ENCODE measurements around the gene IFNL4.
"Not testable (repeated sequence)": the region's sequence is repeated elsewhere in the genome, so short reads cannot be mapped to it uniquely, and the experiment has no call there.

IFNL4 gene

DNA sequence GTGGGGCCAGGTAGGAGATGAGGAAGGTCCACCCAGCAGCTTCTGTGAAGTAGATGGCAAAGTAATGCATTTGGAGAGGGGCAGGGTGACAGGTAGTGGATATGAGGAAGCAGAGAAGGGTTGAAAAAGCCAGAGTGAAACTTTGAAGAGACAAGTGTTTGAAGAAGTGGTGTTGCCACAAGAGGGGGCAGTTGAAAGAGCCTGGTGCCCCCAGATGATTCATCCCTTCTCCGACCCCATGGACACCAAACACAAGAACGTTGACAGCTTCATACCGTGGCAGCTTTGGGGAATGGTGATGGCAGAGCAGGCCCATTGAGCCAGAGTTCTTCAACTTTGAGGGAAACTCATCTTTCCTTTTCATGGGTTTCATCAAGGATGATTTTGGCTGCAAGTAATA lies 23.7 kb downstream of the IFNL4 start:
- H3K27me3 ChIP-seq (ENCODE audit: control insufficient read depth in 1 of 2, insufficient read depth in 2 of 2, low read length in 2 of 2), result peaks cover 0 to 6% of the 10 kb centered on the region in 2 donors
- no peak overlapping the region for H3K27ac ChIP-seq (ENCODE audit: low read depth, low read length)
- H3K4me1 ChIP-seq (ENCODE audit: control insufficient read depth in 1 of 2, insufficient read depth in 2 of 2, low read length in 2 of 2), result no peaks in the 10 kb centered on the region
- H3K36me3 ChIP-seq (ENCODE audit: control insufficient read depth in 1 of 2, insufficient read depth in 2 of 2, low read length in 2 of 2), result no peaks in the 10 kb centered on the region
- no peaks in the 10 kb centered on the region for H3K9me3 ChIP-seq (ENCODE audit: control insufficient read depth in 1 of 2, low read length in 2 of 2)
- H3K9ac ChIP-seq (ENCODE audit: low read depth in 1 of 2, low read length in 2 of 2), result no peak overlapping the region
- H3K4me3 ChIP-seq (ENCODE audit: low read depth in 1 of 2, low read length in 2 of 2), result no peak overlapping the region

DNA sequence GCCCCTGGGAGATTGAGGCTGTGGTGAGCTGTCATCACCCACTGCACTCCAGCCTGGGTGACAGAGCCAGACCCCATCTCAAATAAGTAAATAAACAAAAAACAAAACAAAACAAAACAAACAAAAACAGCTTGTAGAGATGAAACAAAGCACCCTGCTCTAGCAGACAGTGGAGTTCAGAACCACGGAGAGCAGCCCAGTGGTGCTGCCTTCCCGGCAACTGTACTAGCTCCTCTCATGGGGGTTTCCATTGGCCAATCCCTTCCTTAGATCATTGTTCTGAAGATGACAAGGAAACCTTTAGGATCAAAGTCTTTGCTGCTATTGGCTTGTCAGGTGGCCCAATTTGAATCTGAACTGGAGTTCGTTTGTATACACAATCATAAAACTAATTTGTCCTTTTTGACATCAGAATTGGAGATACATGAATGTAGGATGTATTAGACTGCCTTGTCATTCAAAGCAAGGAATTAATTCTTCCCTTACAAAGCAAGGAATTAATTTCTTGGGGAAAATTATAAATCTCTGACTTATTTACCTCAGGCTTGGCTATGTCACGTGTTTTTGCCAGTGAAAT lies 24.9 kb downstream of the IFNL4 start:
- H3K27ac ChIP-seq (ENCODE audit: low read depth, low read length), result no peak overlapping the region
- peaks cover 0 to 6% of the 10 kb centered on the region in 2 donors for H3K27me3 ChIP-seq (ENCODE audit: control insufficient read depth in 1 of 2, insufficient read depth in 2 of 2, low read length in 2 of 2)
- no peaks in the 10 kb centered on the region for H3K9me3 ChIP-seq (ENCODE audit: control insufficient read depth in 1 of 2, low read length in 2 of 2)
- H3K4me3 ChIP-seq (ENCODE audit: low read depth in 1 of 2, low read length in 2 of 2), result no peak overlapping the region
- H3K4me1 ChIP-seq (ENCODE audit: control insufficient read depth in 1 of 2, insufficient read depth in 2 of 2, low read length in 2 of 2), result no peaks in the 10 kb centered on the region
- H3K36me3 ChIP-seq (ENCODE audit: control insufficient read depth in 1 of 2, insufficient read depth in 2 of 2, low read length in 2 of 2), result no peaks in the 10 kb centered on the region
- H3K9ac ChIP-seq (ENCODE audit: low read depth in 1 of 2, low read length in 2 of 2), result no peak overlapping the region

GRCh38 chr19:39219108-39219507 lies 29.5 kb downstream of the IFNL4 start:
- not testable (repeated sequence) for H3K4me1 ChIP-seq (ENCODE audit: control insufficient read depth in 1 of 2, insufficient read depth in 2 of 2, low read length in 2 of 2); H3K4me3 ChIP-seq (ENCODE audit: low read depth in 1 of 2, low read length in 2 of 2); H3K36me3 ChIP-seq (ENCODE audit: control insufficient read depth in 1 of 2, insufficient read depth in 2 of 2, low read length in 2 of 2); H3K27me3 ChIP-seq (ENCODE audit: control insufficient read depth in 1 of 2, insufficient read depth in 2 of 2, low read length in 2 of 2); H3K9me3 ChIP-seq (ENCODE audit: control insufficient read depth in 1 of 2, low read length in 2 of 2); H3K9ac ChIP-seq (ENCODE audit: low read depth in 1 of 2, low read length in 2 of 2); H3K27ac ChIP-seq (ENCODE audit: low read depth, low read length)

DNA sequence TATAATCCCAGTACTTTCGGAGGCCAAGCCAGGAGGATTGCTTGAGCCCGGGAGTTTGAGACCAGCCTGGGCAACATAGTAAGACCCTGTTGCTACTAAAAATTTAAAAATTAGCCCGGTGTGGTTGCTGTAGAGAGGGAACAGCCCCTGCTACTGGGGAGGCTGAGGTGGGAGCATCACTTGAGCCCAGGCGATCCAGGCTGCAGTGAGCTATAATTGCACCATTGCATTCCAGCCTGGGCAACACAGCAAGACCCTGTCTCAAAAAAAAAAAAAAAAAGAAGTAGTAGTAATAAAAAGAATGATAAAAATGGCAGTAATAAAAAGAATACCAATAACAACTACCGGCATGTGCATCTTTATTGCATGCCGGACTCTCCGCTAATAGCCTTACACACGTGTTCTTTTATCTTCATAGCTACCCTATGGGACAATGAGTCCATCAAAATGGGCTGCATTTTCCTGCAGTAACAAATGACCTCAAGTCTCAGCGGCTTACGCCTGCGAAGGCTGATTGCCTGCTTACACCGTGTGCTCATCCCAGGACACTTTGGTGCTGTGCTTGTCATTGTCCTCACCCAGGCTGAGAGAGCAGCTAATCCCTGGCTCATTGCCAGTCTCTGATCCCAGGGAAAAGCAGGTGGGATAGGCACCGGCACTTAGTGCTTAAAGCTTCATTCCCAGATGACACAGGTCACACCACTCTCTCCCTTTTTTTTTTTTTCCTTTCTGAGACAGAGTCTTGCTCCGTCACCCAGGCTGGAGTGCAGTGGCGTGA lies 30.2 kb downstream of the IFNL4 start:
- Histone ChIP-seq H3K4me3 (ENCODE audit: low read depth in 1 of 2, low read length in 2 of 2) (no peak overlapping the region), H3K9me3 (ENCODE audit: control insufficient read depth in 1 of 2, low read length in 2 of 2) (no peaks in the 10 kb centered on the region), H3K36me3 (ENCODE audit: control insufficient read depth in 1 of 2, insufficient read depth in 2 of 2, low read length in 2 of 2) (no peaks in the 10 kb centered on the region), H3K27me3 (ENCODE audit: control insufficient read depth in 1 of 2, insufficient read depth in 2 of 2, low read length in 2 of 2) (no peaks in the 10 kb centered on the region), H3K9ac (ENCODE audit: low read depth in 1 of 2, low read length in 2 of 2) (no peak overlapping the region), H3K27ac (ENCODE audit: low read depth, low read length) (no peak overlapping the region), H3K4me1 (ENCODE audit: control insufficient read depth in 1 of 2, insufficient read depth in 2 of 2, low read length in 2 of 2) (no peaks in the 10 kb centered on the region)

DNA sequence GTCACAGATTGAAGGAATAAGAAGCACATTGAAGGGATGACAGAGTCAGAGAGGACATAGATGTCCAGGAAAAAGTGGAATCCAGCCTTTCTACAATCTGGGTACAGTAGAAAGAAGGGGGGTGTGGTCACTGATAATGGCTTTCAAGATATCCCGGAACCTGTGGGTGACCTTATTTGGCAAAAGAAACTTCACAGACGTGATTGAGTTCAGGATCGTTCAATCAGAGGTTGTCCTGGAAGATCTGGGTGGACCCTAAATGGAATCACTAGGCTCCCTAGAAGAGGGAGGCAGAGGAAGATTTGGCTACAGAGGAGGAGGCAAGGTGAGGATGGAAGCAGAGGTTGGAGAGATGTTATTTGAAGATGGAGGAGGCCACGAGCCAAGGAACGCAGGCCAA lies 31.6 kb downstream of the IFNL4 start:
- Histone ChIP-seq H3K27ac (ENCODE audit: low read depth, low read length) (no peak overlapping the region), H3K27me3 (ENCODE audit: control insufficient read depth in 1 of 2, insufficient read depth in 2 of 2, low read length in 2 of 2) (no peaks in the 10 kb centered on the region), H3K9ac (ENCODE audit: low read depth in 1 of 2, low read length in 2 of 2) (no peak overlapping the region), H3K4me1 (ENCODE audit: control insufficient read depth in 1 of 2, insufficient read depth in 2 of 2, low read length in 2 of 2) (no peaks in the 10 kb centered on the region), H3K4me3 (ENCODE audit: low read depth in 1 of 2, low read length in 2 of 2) (no peak overlapping the region), H3K36me3 (ENCODE audit: control insufficient read depth in 1 of 2, insufficient read depth in 2 of 2, low read length in 2 of 2) (no peaks in the 10 kb centered on the region), H3K9me3 (ENCODE audit: control insufficient read depth in 1 of 2, low read length in 2 of 2) (no peaks in the 10 kb centered on the region)

- H3K36me3 ChIP-seq (ENCODE audit: control insufficient read depth in 1 of 2, insufficient read depth in 2 of 2, low read length in 2 of 2); H3K27ac ChIP-seq (ENCODE audit: low read depth, low read length); H3K4me3 ChIP-seq (ENCODE audit: low read depth in 1 of 2, low read length in 2 of 2); H3K9me3 ChIP-seq (ENCODE audit: control insufficient read depth in 1 of 2, low read length in 2 of 2); H3K27me3 ChIP-seq (ENCODE audit: control insufficient read depth in 1 of 2, insufficient read depth in 2 of 2, low read length in 2 of 2); H3K9ac ChIP-seq (ENCODE audit: low read depth in 1 of 2, low read length in 2 of 2); H3K4me1 ChIP-seq (ENCODE audit: control insufficient read depth in 1 of 2, insufficient read depth in 2 of 2, low read length in 2 of 2): not testable (repeated sequence)
Measured at GRCh38 chr19:39215323-39215722, 33.3 kb downstream of the IFNL4 start.

DNA sequence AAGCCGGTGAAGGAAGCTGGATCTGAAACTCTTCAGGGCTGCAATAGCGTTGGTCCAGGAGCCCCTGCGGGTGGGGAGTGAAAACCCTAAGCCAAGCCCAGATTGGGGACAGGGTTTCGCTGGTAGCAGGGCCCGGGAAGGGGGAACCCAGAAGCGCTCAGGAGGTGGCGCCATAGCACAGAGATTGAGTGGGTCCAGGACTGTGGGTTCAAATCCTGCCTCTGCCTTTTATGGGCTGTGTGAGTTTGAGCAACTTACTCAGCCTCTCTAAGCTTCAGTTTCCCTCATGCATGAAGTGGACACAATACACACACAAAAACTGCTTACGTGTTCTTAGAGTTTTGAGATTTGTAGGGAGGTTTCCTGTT lies 36.3 kb downstream of the IFNL4 start:
- Histone ChIP-seq H3K4me3 (ENCODE audit: low read depth in 1 of 2, low read length in 2 of 2) (no peak overlapping the region), H3K9me3 (ENCODE audit: control insufficient read depth in 1 of 2, low read length in 2 of 2) (no peaks in the 10 kb centered on the region), H3K36me3 (ENCODE audit: control insufficient read depth in 1 of 2, insufficient read depth in 2 of 2, low read length in 2 of 2) (no peaks in the 10 kb centered on the region), H3K9ac (ENCODE audit: low read depth in 1 of 2, low read length in 2 of 2) (no peak overlapping the region), H3K27me3 (ENCODE audit: control insufficient read depth in 1 of 2, insufficient read depth in 2 of 2, low read length in 2 of 2) (no peaks in the 10 kb centered on the region), H3K4me1 (ENCODE audit: control insufficient read depth in 1 of 2, insufficient read depth in 2 of 2, low read length in 2 of 2) (no peaks in the 10 kb centered on the region), H3K27ac (ENCODE audit: low read depth, low read length) (no peak overlapping the region)

GRCh38 chr19:39211731-39212374 lies 36.8 kb downstream of the IFNL4 start:
- H3K4me1 ChIP-seq (ENCODE audit: control insufficient read depth in 1 of 2, insufficient read depth in 2 of 2, low read length in 2 of 2), result no peaks in the 10 kb centered on the region
- no peak overlapping the region for H3K9ac ChIP-seq (ENCODE audit: low read depth in 1 of 2, low read length in 2 of 2)
- H3K27ac ChIP-seq (ENCODE audit: low read depth, low read length), result no peak overlapping the region
- no peaks in the 10 kb centered on the region for H3K9me3 ChIP-seq (ENCODE audit: control insufficient read depth in 1 of 2, low read length in 2 of 2)
- no peaks in the 10 kb centered on the region for H3K27me3 ChIP-seq (ENCODE audit: control insufficient read depth in 1 of 2, insufficient read depth in 2 of 2, low read length in 2 of 2)
- no peak overlapping the region for H3K4me3 ChIP-seq (ENCODE audit: low read depth in 1 of 2, low read length in 2 of 2)
- H3K36me3 ChIP-seq (ENCODE audit: control insufficient read depth in 1 of 2, insufficient read depth in 2 of 2, low read length in 2 of 2), result no peaks in the 10 kb centered on the region

DNA sequence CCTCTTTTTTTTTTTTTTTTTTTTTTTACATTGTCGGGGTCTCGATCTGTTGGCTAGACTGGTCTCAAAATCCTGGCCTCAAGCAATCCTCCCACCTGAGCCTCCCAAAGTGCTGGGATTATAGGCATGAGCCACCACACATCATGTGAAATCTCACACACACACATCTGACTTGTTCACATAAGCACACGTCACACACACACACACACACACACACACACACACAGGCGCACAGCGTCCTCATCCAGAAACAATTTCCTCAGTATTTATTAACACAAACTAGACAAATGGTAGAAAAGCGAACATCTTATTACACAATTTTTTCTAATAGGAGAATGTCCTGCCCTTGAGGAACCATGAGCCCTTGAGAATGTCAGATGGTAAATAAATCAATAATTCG lies 39.5 kb downstream of the IFNL4 start:
- Histone ChIP-seq H3K4me1 (ENCODE audit: control insufficient read depth in 1 of 2, insufficient read depth in 2 of 2, low read length in 2 of 2) (no peaks in the 10 kb centered on the region), H3K27me3 (ENCODE audit: control insufficient read depth in 1 of 2, insufficient read depth in 2 of 2, low read length in 2 of 2) (peaks cover 2 to 5% of the 10 kb centered on the region in 2 donors), H3K9me3 (ENCODE audit: control insufficient read depth in 1 of 2, low read length in 2 of 2) (no peaks in the 10 kb centered on the region), H3K27ac (ENCODE audit: low read depth, low read length) (no peak overlapping the region), H3K4me3 (ENCODE audit: low read depth in 1 of 2, low read length in 2 of 2) (no peak overlapping the region), H3K9ac (ENCODE audit: low read depth in 1 of 2, low read length in 2 of 2) (no peak overlapping the region), H3K36me3 (ENCODE audit: control insufficient read depth in 1 of 2, insufficient read depth in 2 of 2, low read length in 2 of 2) (no peaks in the 10 kb centered on the region)

DNA sequence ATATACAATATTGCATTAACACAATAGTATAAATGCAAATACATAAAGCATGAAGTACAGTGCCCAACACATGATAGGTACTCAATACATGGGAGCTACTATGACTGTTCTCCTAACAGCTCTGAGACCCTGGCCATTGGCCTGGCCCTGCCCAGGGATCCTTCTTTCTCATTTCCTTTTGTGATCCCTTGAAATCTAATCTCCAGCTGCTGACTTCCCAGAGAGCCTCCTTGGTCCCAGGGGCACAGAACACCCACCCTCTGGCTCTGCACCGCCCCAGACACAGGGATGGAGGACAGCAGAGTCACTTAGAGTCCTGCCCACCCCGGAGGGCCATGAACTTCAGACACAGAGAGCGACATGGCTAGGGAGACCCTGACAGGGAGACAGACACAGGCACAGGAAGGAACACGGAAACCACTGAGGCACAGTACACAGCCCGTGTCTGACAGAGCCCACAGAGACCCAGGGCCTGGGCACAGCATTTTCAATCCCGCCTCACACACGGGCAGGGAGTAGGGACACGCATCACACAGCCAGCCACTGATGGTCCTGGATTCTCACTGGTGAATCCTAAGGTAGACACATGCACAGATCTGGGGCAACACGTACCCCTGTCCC lies 40.4 kb downstream of the IFNL4 start:
- Histone ChIP-seq H3K9ac (ENCODE audit: low read depth in 1 of 2, low read length in 2 of 2) (no peak overlapping the region), H3K27ac (ENCODE audit: low read depth, low read length) (no peak overlapping the region), H3K4me3 (ENCODE audit: low read depth in 1 of 2, low read length in 2 of 2) (no peak overlapping the region), H3K36me3 (ENCODE audit: control insufficient read depth in 1 of 2, insufficient read depth in 2 of 2, low read length in 2 of 2) (no peaks in the 10 kb centered on the region), H3K9me3 (ENCODE audit: control insufficient read depth in 1 of 2, low read length in 2 of 2) (no peaks in the 10 kb centered on the region), H3K27me3 (ENCODE audit: control insufficient read depth in 1 of 2, insufficient read depth in 2 of 2, low read length in 2 of 2) (peaks cover 6 to 14% of the 10 kb centered on the region in 2 donors), H3K4me1 (ENCODE audit: control insufficient read depth in 1 of 2, insufficient read depth in 2 of 2, low read length in 2 of 2) (no peaks in the 10 kb centered on the region)

All from duodenal mucosa (tissue), 2 donors.